GM18873 (cell line): ENCODE data around the gene ATP13A5.

Source experiments
- ATAC-seq: cut with Tn5 transposase; IDR thresholded peaks from one replicate; pipeline ENCODE4 v1.9.1; 2021; ENCODE audit warnings: mild to moderate bottlenecking, moderate library complexity, moderate number of reproducible peaks; ENCODE audit not compliant: unreplicated experiment, low FRiP score

ATP13A5 gene

DNA sequence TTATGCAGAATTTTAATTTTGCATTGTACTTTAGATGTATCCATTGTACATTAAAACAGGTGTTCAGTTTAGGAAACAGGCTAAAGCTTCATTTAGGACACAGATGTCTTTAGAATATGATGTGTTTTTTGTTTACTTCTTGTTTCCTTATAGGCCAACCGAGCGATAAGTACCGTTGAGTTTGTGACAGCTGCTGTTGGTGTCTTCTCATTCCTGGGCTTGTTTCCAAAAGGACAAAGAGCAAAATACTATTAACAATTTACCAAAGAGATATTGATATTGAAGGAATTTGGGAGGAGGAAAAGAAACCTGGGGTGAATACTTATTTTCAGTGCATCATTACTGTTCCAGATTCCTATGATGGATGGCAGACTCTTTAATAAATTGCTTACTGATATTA, 108.1 kb downstream of the ATP13A5 start:
- no peak for ATAC-seq

DNA sequence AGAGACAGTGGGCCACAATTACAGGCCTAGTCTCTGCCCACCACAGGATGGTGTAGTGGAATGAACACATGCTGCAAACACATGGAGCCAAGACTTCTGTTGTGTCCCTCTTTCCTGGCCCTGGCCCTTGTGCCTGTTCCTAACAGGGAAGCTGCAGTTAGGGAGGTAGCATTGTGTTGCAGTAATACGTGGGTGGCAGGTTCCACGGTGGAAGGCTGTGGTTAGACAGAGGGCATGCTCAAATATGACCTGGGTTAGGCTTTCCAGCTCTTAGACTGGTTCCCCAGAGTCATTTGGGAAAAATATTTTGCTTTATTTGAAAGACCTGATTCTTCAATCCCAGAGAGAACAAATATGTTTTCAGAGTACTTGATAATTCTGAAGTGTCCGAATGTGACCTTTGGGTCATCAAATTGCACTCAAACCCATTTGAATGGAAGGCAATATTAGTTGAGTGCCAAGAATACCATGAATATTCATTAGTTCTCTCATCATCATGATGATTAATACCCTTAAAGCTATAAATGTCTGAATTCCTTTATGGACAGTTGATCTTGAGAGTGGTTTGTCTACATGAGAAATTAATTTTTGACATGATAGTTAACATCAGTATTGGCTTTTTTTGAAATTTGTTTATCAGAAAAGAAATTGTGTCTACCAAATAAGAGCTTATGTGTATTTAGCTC, 109.1 kb downstream of the ATP13A5 start:
- ATAC-seq, result no peak

DNA sequence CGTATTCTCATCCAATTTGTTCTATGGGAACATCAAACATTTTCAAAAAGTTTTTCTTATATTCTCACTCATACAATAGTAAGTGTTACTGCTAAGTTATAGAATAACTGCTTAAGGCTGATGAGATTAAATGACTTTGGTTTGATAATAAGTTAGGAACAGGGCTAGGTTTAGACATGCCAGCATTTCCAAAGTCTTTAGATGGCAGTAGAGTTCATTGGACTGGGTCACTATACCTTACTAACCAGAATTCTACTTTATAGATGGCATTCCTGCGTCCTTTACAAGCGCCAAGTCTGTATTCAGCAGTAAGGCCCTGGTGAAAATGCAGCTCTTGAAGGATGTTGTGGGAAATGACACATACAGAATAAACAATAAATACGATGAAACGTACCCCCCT, 115.8 kb downstream of the ATP13A5 start:
- ATAC-seq, result no peak

DNA sequence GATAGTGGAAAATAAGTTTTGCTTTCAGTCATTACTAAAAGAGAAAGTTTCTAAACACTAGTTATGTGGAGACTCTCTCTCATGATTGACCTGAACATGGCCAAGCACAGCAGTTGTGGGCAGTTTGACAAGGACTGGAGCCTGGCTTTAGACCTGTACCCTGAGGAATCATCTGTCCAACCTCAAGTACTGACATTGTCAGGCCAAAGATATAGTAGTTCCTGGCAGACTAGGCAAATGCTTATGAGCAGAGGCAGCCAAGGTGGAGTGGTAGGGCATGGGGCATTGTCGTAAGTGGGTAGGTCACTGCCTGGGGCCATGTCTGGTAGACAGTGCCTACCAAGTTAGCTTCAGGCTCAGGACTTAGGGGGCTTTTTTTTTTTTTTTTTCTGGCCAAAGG, 116.6 kb downstream of the ATP13A5 start:
- ATAC-seq, result no peak

DNA sequence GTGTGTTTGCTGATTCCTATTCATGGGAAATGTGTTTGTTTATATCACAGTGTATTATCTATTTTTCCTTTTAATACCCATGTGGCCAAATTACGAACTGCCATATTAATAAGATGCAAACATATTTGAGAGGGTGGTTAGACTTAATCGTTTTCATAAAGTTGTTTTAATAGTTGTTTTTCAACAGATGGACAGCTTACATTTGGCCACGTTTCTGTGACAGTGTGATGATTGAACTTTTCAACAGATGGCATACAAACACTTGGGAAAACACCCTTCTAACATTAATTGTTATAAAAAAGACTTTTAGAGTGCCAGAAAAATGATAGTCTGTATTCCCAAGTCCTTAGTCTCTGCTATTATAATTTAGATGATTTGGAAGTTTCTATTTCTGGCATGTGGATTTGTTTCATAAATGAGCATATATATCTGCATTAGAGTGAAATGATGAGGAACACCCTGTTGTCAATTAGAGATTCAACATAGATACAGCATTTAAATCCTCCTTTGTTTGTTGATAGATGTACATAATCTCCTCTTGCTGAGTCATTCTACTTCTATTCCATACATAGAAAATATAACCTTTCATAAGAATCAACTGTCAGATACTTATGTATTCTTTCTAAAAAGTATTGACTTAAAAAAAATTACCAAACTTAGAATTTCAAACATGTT, 124.4 kb downstream of the ATP13A5 start:
- ATAC-seq, result no peak

DNA sequence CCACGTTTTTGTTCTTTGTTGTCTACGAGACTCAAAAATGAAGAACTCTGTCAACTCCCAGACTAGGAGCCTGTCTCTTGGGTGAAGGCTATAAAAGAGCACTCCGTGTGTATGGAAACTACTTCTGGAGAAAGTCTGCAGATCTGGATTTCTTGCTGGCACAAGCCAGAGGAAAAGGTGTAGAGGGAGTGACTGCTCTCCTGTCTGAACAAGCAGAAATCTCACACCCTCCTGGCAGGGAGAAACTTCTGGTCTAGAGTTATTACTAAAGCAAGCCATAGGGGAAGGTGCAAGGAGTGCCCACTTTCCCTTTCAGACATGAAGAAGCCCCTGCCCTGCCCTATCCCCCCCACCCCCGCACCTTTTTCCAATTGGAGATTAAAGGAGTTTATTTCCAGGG, 128.1 kb downstream of the ATP13A5 start:
- no peak for ATAC-seq

DNA sequence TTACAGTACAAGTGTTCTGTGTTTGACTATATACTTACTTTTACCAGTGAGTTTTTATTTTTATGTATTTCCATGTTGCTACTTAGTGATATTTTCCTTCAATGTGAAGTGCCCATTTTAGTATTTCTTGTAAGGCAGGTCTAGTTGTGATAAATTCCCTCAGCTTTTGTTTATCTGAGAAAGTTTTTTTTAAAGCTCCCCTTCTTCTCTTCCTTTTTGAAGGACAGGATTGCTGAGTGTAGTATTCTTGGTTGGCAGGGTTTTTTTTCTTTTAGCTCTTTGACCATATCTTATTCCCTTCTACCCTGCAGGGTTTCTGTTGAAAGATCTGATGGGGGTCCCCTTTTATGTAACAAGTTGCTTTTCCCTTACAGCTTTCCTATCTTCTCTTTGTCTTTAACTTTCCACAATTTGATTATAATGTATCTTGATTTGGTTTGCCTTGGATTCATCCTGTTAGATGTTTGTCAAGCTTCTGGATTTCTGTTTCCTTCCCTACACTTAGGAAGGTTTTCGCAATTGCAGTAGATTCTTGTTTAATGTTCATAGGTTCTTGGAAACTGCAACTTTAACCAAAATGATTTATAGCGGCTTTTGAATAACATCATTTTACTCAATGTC, 129.6 kb downstream of the ATP13A5 start:
- no peak for ATAC-seq

DNA sequence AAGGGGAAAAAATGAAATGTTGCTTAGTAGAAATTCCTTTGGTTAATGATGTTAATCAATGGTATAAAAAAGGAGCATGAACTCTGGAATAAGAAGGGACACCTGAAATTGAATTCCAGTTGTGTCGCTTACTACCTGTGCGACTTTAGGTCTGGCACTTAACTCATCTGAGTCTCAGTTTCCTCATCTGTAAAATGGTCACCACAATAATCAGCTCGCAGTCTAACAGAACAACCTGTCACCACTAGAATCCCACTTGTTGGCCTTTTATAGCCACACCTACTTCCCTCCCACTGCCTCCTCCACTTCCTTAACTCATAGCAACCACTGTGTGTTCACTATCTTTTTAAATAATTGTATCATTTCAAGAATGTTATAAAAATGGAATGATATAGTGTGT, 135.0 kb downstream of the ATP13A5 start:
- ATAC-seq, result no peak

DNA sequence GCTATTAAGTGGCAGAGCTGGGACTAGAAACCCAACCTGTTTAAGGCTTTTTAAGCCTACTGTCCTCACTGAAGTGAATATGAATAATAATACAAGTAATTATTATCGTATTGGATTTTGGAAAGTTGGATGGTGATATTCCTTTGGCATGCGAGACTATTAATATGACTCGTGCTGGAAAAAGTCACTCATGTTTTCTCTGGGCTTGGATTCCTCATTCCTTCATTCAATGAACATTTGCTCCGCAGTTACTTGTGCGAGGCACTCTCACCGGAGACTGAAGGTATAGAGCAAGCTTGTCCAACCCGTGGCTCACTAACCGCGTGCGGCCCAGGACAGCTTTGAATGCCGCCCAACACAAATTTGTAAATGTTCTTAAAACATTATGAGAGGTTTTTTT, 136.8 kb downstream of the ATP13A5 start:
- no peak for ATAC-seq

DNA sequence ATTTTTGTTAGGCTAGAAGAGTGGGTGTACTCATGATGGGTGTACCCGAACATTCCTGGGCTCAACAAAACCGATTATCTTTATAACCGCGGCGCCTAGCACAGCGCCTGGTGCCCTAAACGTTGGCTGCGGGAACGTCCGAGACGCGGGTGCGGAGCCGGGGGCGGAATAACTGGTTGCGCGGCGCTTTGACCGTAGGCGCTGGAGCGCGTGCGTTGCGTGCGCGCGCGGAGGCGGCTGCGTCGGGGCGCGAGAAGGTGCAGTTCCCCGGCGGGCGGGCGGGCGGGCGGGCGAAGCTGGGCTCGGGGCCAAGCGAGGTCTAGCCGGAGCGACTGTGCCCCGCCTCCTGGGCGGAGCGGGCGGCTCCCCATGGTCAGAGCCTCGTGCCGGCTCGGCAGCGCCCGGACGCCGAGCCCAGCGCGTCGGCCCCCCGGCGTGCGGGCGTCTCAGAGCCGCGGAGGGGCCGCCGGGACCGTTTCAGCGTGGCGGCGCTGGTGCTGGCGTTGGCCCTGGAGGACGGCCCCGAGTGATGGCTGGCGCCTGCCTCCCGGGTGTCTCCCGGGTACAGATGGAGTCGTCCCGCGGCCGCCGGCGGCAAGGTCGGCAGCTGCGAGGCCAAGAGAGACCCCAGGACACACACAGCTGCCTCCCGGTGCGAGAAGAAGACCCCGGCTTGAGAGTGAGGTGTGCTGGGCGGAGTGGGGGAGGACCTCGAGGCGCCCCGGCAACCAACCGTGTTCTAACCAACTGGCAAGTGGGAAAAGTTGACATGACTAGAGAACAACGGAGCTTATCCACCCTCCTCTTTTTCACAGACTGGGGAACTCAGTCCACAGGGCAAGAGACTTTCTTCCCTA, 137.5 kb downstream of the ATP13A5 start, which contains the start of gene PLAAT1:
PLAAT1 (plus strand) TSS at position 373 of the 857 bp plus-strand sequence. CDS start 14,429 bp downstream, outside the sequence.
- ATAC-seq, result no peak

DNA sequence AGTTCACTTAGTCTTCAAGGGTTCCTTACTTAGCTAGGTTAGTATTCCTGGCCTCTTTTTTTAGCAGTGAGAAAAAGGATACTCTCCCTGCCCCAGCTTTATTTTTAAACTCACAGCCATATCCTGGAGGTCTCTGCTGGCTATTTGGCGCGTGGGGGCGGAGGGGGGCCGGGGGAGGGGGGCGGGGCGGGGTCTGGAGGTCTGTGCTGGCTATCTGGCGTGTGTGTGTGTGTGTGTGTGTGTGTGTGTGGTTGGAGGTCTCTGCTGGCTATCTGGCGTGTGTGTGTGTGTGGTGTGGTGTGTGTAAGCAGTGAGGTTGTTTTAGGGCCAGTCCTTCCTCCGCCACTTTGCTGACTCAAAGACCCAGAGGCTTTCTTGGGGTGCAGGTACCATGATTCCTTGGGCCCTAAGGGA, 138.1 kb downstream of the ATP13A5 start:
- no peak for ATAC-seq

DNA sequence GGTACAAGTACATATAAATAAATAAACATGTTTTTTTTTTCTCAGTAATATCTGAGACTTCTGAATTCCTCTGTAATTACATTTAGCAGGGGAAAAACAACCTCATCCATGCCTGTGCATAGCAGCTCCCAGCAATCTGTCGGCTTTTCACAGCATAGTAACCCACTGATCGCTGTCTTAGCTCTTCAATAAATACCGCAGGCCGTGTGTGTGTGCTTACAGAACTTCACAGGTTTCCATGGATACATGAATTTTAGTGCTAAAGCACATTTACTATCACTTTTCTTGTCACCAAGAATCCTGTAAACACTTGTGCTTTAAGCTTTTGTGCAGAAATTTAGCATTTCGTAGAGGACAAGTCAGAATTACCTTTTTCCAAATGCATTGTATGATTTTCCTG, 141.5 kb downstream of the ATP13A5 start:
- ATAC-seq, result no peak

DNA sequence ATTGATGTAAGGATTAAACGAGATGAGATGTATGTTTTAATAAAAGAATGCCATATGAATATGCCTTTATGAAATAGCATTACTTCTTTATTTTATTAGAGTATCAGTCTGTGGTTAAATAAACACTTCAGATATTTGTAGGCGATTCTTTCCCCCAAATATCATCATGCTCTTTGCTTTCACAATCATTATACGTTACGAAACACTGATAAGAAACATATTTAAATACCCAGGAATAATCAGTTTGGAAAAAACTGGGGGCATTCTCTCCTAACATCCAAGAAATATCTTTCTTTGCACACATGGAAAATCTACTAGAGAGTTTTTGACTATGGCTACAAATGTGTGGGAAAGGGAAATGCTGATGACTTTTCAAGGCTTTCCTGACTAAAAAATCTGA, 142.0 kb downstream of the ATP13A5 start:
- no peak for ATAC-seq

DNA sequence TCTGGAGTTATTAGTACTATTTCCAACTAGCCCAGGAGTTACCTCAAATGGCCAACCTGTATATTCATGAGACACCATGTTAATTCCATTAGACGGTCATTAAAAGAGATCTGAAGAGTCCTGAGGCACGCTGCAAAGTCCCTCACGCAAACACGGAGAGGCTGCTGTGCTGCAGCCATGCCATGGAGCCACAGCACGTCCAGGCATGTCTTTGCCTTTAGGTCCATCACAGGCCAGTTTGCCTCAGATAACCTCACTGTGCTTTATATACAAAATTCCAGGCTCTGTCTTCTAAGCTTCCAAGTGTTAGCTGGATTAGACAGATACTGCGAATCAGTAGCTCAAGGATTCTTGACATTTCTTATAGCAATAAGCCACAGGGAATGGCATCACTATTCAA, 147.4 kb downstream of the ATP13A5 start:
- no peak for ATAC-seq

DNA sequence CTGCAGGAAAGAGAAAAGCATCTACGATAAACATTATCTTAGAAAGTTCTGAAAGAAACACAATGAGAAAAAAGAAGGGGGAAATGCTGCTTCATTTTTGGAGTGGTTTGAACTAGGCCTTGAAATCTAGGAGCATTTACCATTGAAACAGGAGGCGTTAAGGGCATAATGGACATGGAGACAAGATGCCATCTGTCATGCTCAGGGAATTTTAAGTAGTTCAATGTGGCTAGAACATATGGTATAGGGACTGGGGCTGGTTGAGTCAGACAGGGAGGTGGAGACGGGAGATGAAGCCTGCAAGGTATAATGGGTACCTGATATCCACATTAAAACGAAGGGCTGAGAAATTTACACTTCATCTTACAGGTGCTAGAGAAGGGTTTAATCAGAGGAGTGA, 147.9 kb downstream of the ATP13A5 start:
- ATAC-seq, result no peak

DNA sequence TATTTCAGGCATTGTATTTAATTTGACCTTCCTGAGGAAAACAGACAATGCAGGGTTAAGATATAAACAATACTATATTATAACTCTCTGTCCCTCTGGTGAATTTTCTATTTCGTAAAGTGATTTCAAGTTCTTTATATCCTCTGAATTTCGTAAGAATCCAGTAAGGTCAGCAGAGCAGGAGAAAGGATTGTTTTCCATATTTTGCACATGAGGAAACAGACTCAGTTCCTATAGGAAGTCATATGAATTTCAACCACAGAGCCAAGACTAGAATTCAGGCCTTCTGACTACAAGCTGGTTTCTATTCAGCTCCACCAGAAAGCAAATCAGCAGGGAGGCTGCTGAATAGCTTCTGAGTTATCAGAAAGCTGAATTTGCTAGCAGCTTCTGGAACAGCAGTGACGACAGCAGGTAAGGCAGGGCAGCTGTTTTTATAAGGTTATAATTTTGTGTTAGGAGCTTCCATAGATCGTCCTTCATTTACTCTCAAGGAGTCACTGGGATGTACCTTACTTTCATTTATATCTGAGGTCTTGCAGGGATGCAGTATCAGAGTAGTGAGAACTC, 148.6 kb downstream of the ATP13A5 start:
- ATAC-seq, result no peak

DNA sequence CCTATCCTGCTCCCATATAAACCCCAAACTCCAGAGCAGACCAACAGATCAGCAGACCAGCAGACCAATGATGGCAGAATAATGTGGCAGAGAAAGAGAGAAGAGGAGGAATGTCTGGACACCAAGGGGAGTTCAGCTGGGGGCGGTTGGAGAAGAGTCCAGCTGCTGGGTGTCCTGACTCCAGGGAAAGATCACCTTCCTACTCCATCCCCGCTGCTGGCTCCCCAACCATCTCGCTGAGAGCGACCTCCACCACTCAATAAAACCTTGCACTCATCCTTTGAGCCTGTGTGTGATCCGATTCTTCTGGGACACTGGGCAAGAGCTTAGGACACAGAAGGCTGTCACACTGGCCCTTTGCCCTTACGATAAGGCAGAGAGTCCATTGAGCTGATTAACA, 150.3 kb downstream of the ATP13A5 start:
- ATAC-seq, result no peak

DNA sequence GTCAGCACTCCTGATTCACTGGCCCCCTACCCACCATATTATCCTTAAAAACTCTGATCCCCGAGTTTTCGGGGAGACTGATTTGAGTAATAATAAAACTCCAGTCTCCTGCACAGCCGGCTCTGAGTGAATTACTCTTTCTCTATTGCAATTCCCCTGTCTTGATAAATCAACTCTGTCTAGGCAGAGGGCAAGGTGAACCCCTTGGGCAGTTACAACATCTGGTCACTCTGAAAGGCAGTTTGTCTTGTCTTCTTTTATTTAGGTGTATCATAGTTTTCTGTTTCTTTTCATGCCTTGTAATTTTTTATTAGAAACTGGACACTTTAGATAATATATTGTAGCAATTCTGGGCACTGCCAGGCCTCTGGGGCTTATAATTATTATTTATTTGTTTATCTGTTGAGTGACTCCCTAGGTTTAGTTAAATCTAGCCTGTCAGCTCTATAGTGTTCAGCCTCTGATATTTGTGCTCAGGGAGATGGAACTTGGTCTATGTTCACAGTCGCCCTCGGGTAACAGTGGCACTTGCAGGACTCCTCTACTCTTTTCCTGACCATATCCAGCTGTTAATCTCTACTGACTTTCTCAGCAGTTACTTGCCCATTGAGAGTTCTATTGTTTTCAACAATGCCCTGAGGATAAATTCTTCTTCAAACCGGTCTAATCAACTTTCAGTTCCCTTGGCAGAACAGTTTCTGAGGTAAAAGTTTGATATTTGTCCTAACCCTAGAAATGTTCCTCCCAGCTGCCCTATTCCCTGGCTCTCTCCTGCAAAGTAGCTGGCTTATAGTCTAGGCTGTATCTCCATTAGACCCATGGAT, 153.0 kb downstream of the ATP13A5 start:
- no peak for ATAC-seq
